H9 (cell line): ENCODE results near the gene PRPF19. TPM values are rescaled to one million over a fixed set of nuclear protein-coding genes. Genes with fewer than 3 reads are reported as not detected.

Experiments
- DNase-seq: peaks from one replicate; pipeline ENCODE4 v3.0.0-alpha.2; 2017
- H2AFZ ChIP-seq: one replicate; pipeline ENCODE4 v1.6.1; 2013; ENCODE audit warnings: mild to moderate bottlenecking, low read length, control low read depth, moderate library complexity
- H2AK5ac ChIP-seq: 2 replicates; pipeline ENCODE4 v1.6.1; 2013; ENCODE audit warnings: low read length, control low read depth, mixed read lengths; ENCODE audit not compliant: insufficient read length
- H2BK120ac ChIP-seq: one replicate; pipeline ENCODE4 v1.6.1; 2013; ENCODE audit warnings: low read depth, mild to moderate bottlenecking, low read length, control low read depth, inconsistent platforms; ENCODE audit not compliant: poor library complexity, severe bottlenecking
- H2BK12ac ChIP-seq: 2 replicates; pipeline ENCODE4 v1.6.1; 2013; ENCODE audit warnings: low read length, control low read depth, mixed read lengths, low read depth; ENCODE audit not compliant: insufficient read length
- H2BK15ac ChIP-seq: 2 replicates; pipeline ENCODE4 v1.6.1; 2013; ENCODE audit warnings: low read depth, low read length, control low read depth
- H2BK20ac ChIP-seq: one replicate; pipeline ENCODE4 v1.6.1; 2013; ENCODE audit warnings: low read depth, mild to moderate bottlenecking, low read length, control low read depth, inconsistent platforms; ENCODE audit not compliant: poor library complexity, severe bottlenecking
- H2BK5ac ChIP-seq: 2 replicates; pipeline ENCODE4 v1.6.1; 2013; ENCODE audit warnings: low read length, control low read depth, mixed read lengths; ENCODE audit not compliant: insufficient read length
- H3K14ac ChIP-seq: 2 replicates; pipeline ENCODE4 v1.6.1; 2013; ENCODE audit warnings: low read length, control low read depth; ENCODE audit not compliant: insufficient read depth
- H3K18ac ChIP-seq: 2 replicates; pipeline ENCODE4 v1.6.1; 2013; ENCODE audit warnings: low read depth, mild to moderate bottlenecking, mixed read lengths, low read length, control low read depth; ENCODE audit not compliant: insufficient read length
- H3K23ac ChIP-seq: 2 replicates; pipeline ENCODE4 v1.6.1; 2013; ENCODE audit warnings: low read length, control low read depth, mixed read lengths, low read depth; ENCODE audit not compliant: insufficient read length
- H3K23me2 ChIP-seq: 2 replicates; pipeline ENCODE4 v1.6.1; 2013; ENCODE audit warnings: low read depth, mild to moderate bottlenecking, mixed read lengths, low read length, control low read depth; ENCODE audit not compliant: insufficient read length, poor library complexity, severe bottlenecking
- H3K27ac ChIP-seq: 2 replicates; pipeline ENCODE4 v1.5.1; 2013; ENCODE audit warnings: low read length, control low read depth, mixed read lengths, low read depth; ENCODE audit not compliant: insufficient read length
- H3K27me3 ChIP-seq: 2 replicates; pipeline ENCODE4 v1.6.1; 2013; ENCODE audit warnings: low read length, control low read depth, inconsistent platforms; ENCODE audit not compliant: insufficient read depth
- H3K4ac ChIP-seq: 2 replicates; pipeline ENCODE4 v1.6.1; 2013; ENCODE audit warnings: low read depth, mild to moderate bottlenecking, control low read depth, inconsistent platforms, low read length, moderate library complexity
- H3K4me1 ChIP-seq: 2 replicates; pipeline ENCODE4 v1.6.1; 2013; ENCODE audit warnings: low read length, control low read depth, inconsistent platforms; ENCODE audit not compliant: insufficient read depth
- H3K4me2 ChIP-seq: 2 replicates; pipeline ENCODE4 v1.6.1; 2013; ENCODE audit warnings: low read length, control low read depth, mixed read lengths; ENCODE audit not compliant: insufficient read length, insufficient read depth
- H3K56ac ChIP-seq: 2 replicates; pipeline ENCODE4 v1.6.1; 2013; ENCODE audit warnings: low read depth, mild to moderate bottlenecking, mixed read lengths, low read length, control low read depth; ENCODE audit not compliant: insufficient read length
- H3K79me1 ChIP-seq: 2 replicates; pipeline ENCODE4 v1.6.1; 2013; ENCODE audit warnings: low read depth, mild to moderate bottlenecking, moderate library complexity, low read length, control low read depth, inconsistent platforms; ENCODE audit not compliant: insufficient read depth, poor library complexity, severe bottlenecking
- H3K79me2 ChIP-seq: 2 replicates; pipeline ENCODE4 v1.6.1; 2013; ENCODE audit warnings: low read length, control low read depth, inconsistent platforms; ENCODE audit not compliant: insufficient read depth
- H3K9ac ChIP-seq: 2 replicates; pipeline ENCODE4 v1.6.1; 2013; ENCODE audit warnings: low read length, control low read depth, mixed read lengths; ENCODE audit not compliant: insufficient read length; ENCODE audit errors: extremely low read depth
- H3K9me3 ChIP-seq: one replicate; pipeline ENCODE4 v1.6.1; 2013; ENCODE audit warnings: low read depth, low read length, inconsistent platforms; ENCODE audit not compliant: control insufficient read depth
- H3T11ph ChIP-seq: one replicate; pipeline ENCODE4 v1.6.1; 2013; ENCODE audit warnings: mild to moderate bottlenecking, low read length, control low read depth, inconsistent platforms
- H4K20me1 ChIP-seq: one replicate; pipeline ENCODE4 v1.6.1; 2013; ENCODE audit not compliant: control insufficient read depth, insufficient read length, insufficient read depth
- H4K5ac ChIP-seq: 2 replicates; pipeline ENCODE4 v1.6.1; 2013; ENCODE audit warnings: low read depth, mild to moderate bottlenecking, mixed read lengths, low read length, control low read depth; ENCODE audit not compliant: insufficient read length
- H4K8ac ChIP-seq: replicated peaks from 2 replicates; pipeline ENCODE4 v1.6.1; 2013; ENCODE audit warnings: low read length, control low read depth, mixed read lengths, low read depth; ENCODE audit not compliant: insufficient read length
- H4K91ac ChIP-seq: 2 replicates; pipeline ENCODE4 v1.6.1; 2013; ENCODE audit warnings: low read depth, mild to moderate bottlenecking, moderate library complexity, mixed read lengths, low read length, control low read depth; ENCODE audit not compliant: insufficient read length
- H3K27ac Mint-ChIP-seq, 3 experiments: 2 replicates in 2 of 3; 3 replicates in 1 of 3; pipeline ENCODE4 v1.8.0; 2020 to 2021; ENCODE audit warnings: mixed read lengths in 3 of 3, mild to moderate bottlenecking in 1 of 3, moderate library complexity in 1 of 3
- H3K27me3 Mint-ChIP-seq: 2 replicates; pipeline ENCODE4 v1.8.0; 2021; ENCODE audit warnings: low read depth, mild to moderate bottlenecking, moderate library complexity, mixed read lengths
- H3K36me3 Mint-ChIP-seq, 3 experiments: 2 replicates in 2 of 3; 3 replicates in 1 of 3; pipeline ENCODE4 v1.8.0; 2020 to 2021; ENCODE audit warnings: low read depth in 3 of 3, mixed read lengths in 3 of 3; ENCODE audit not compliant: insufficient read depth in 1 of 3
- H3K4me1 Mint-ChIP-seq, 2 experiments: 2 replicates each; pipeline ENCODE4 v1.8.0; 2020; ENCODE audit warnings: mixed read lengths in 2 of 2
- H3K4me3 Mint-ChIP-seq, 2 experiments: 2 replicates in 1 of 2; 3 replicates in 1 of 2; pipeline ENCODE4 v1.8.0; 2020 to 2021; ENCODE audit warnings: mild to moderate bottlenecking in 2 of 2, mixed read lengths in 2 of 2, moderate library complexity in 1 of 2
- H3K9me3 Mint-ChIP-seq, 2 experiments: 2 replicates in 1 of 2; 3 replicates in 1 of 2; pipeline ENCODE4 v1.8.0; 2020; ENCODE audit warnings: mild to moderate bottlenecking in 2 of 2, mixed read lengths in 2 of 2, moderate library complexity in 1 of 2
- CTCF ChIP-seq: fragments of 200-600 bp; sonication (generic); conservative IDR thresholded peaks from 3 replicates; pipeline ENCODE4 v1.8.0; 2021; ENCODE audit warnings: antibody characterized with exemption, mild to moderate bottlenecking
- WGBS: extraction: QIAGEN DNeasy Blood & Tissue Kit; methylation state at CpG from one replicate; pipeline ENCODE4 v1.1.7; 2013; ENCODE audit warnings: missing lambda C conversion rate, low lambda C conversion rate, mixed read lengths; ENCODE audit not compliant: insufficient read length; ENCODE audit errors: extremely low coverage; 5-methylcytosine and 5-hydroxymethylcytosine counted together
- total RNA-seq: library from RNA; stranded (reverse); gene quantifications from 2 replicates; pipeline ENCODE4 v1.2.1, GENCODE V29; 2021

PRPF19 gene
- total RNA-seq, 1 experiment from 2014 or later = 130 TPM

DNA sequence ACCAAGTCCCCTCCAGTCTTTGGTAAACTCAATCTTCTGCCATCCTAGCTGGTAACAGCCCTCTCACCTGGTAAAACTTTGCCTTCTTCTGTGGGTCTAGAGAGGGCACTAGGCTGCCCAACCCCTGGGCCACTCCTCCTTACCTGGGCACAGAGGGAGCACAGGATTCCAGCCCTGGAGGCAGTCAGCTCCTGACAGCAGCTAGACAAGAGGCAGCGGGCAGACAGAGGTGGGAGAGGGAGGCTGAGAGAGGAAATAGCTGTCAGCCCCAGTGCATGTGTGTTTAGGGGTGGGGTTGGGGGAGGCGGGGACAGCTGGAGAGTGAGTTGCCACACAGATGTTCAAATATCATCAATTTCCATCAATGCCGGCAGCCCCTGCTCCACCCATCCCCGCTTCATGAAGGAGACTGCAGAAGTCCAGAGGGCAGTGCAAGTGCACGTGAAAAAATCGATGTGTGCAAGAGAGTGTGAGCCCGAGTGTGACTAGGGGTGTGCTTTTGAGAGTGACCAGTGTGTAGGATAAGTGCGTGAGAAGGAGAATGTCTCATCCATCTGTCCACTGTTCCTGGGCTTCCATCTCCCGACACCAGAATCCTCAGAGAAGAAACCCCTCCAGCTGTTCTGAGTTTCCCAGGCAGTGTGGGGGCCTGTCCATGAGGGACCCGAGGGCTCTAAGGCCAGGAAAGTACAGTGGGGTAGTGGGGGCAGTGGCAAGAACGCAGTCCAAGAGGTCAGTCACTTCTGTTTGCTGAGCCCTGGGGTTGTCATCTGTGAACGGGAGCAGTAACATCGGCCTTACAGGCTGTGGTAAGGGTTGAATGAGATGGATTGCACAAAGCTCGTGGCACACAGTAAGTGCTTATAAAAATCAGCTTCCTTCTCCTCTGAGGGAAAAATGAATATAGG lies 50.4 kb downstream of the PRPF19 start, which contains the start of gene PTGDR2:
PTGDR2 (minus strand) TSS at position 225 of the 908 bp plus-strand sequence. CDS start 2,228 bp downstream, outside the sequence.
- Histone ChIP-seq H2BK15ac (no peak within 1 kb of the TSS), H3K18ac (no peak within 1 kb of the TSS), H3K4me2 (no peak within 1 kb of the TSS), H2BK20ac (no peak within 1 kb of the TSS), H3K4ac (no peak within 1 kb of the TSS), H3K9ac (no peak within 1 kb of the TSS), H3K14ac (no peak within 1 kb of the TSS), H3K23me2 (no peaks in the 10 kb centered on the region), H2BK5ac (no peak within 1 kb of the TSS), H4K91ac (no peak within 1 kb of the TSS), H3K4me1 (no peaks in the 10 kb centered on the region; the same call in 1 of the 2 replicates), H4K5ac (no peak within 1 kb of the TSS), H3K27ac (no peak within 1 kb of the TSS), H3K79me2 (no peaks in the 10 kb centered on the region), H3K27me3 (no peaks in the 10 kb centered on the region), H4K20me1 (no peaks in the 10 kb centered on the region), H3K56ac (no peak within 1 kb of the TSS), H2BK12ac (no peak within 1 kb of the TSS), H2AK5ac (no peak within 1 kb of the TSS), H3T11ph (no peak within 1 kb of the TSS), H2BK120ac (no peak within 1 kb of the TSS), H3K9me3 (no peaks in the 10 kb centered on the region), H3K79me1 (no peaks in the 10 kb centered on the region), H4K8ac (no peak within 1 kb of the TSS), H3K23ac (no peak within 1 kb of the TSS), H2AFZ (no peak within 1 kb of the TSS)
- no peak within 1 kb of the TSS for H3K4me3 Mint-ChIP-seq
- H3K27me3 Mint-ChIP-seq = peaks cover 2% of the 10 kb centered on the region; the same call in 1 of the 2 replicates
- peak within 1 kb of the TSS in 1 of 3 experiments; percentile 70; a peak in 1 of 7 replicates for H3K27ac Mint-ChIP-seq
- H3K9me3 Mint-ChIP-seq = no peaks in the 10 kb centered on the region
- DNase-seq = no peak
- no CpG with 5 or more reads among the region's 14 CpGs for WGBS
- no peaks in the 10 kb centered on the region for H3K4me1 Mint-ChIP-seq
- no peak for TF ChIP-seq CTCF
- H3K36me3 Mint-ChIP-seq = peaks cover 4 to 13% (median 12%) of the 10 kb centered on the region in 3 experiments; a peak in 5 of 7 replicates
